SK-N-SH (cell line): ENCODE data around the gene SMYD3. TPM values are rescaled to one million over a fixed set of nuclear protein-coding genes. Genes with fewer than 3 reads are reported as not detected.

Experiments used
- CTCF ChIA-PET: fragments of 300-600, 350-600 bp; formaldehyde crosslinking; extraction: SDS; loops from one replicate; lab custom pipeline; 2021; lab: Yijun Ruan, JAX
- POLR2A ChIA-PET: fragments of 350-600 bp; sonication (Branson Sonifier 250); formaldehyde crosslinking; extraction: SDS; loops from one replicate; lab custom pipeline; 2020; ENCODE audit warnings: antibody characterized with exemption, inconsistent platforms; lab: Yijun Ruan, JAX
- DNase-seq: peaks from one replicate; pipeline ENCODE4 v3.0.0; 2012
- H2AFZ ChIP-seq: fragments of 200-600 bp; sonication (generic); 2 replicates; pipeline ENCODE4 v1.8.1; 2016; ENCODE audit warnings: antibody characterized with exemption, mild to moderate bottlenecking, low read depth
- H3F3A ChIP-seq: fragments of 200-600 bp; sonication (generic); replicated peaks from 2 replicates; pipeline ENCODE3; 2016; ENCODE audit warnings: antibody characterized with exemption, mild to moderate bottlenecking; ENCODE audit not compliant: insufficient read depth
- H3K27ac ChIP-seq, 2 experiments: fragments of 200-500 bp in 1 of 2; fragments of 200-600 bp in 1 of 2; sonication (Bioruptor generic) in 1 of 2; sonication (generic), shearing (Covaris generic) in 1 of 2; 2 replicates each; pipeline versions ENCODE4 v1.5.1 to v1.6.1; 2014 to 2016; ENCODE audit warnings: low read depth in 2 of 2, inconsistent platforms in 1 of 2, low read length in 1 of 2, mild to moderate bottlenecking in 1 of 2, mixed read lengths in 1 of 2
- H3K27me3 ChIP-seq: fragments of 200-600 bp; sonication (generic), shearing (Covaris generic); 2 replicates; pipeline ENCODE4 v1.6.1; 2016; ENCODE audit warnings: mixed run types; ENCODE audit not compliant: insufficient read depth
- H3K36me3 ChIP-seq, 2 experiments: fragments of 200-500 bp in 1 of 2; fragments of 200-600 bp in 1 of 2; sonication (Bioruptor generic) in 1 of 2; sonication (generic) in 1 of 2; replicated peaks in 1 of 2; 2 replicates each; pipeline versions ENCODE3 to v1.5.1; 2014 to 2016; ENCODE audit warnings: low read length in 1 of 2, mild to moderate bottlenecking in 1 of 2; ENCODE audit not compliant: insufficient read depth in 2 of 2, control insufficient read depth in 1 of 2
- H3K4me1 ChIP-seq, 2 experiments: fragments of 200-500 bp in 1 of 2; fragments of 200-600 bp in 1 of 2; sonication (Bioruptor generic) in 1 of 2; sonication (generic), shearing (Covaris generic) in 1 of 2; 2 replicates each; pipeline versions ENCODE4 v1.5.1 to v1.6.1; 2014 to 2016; ENCODE audit warnings: low read depth in 1 of 2, low read length in 1 of 2, mixed run types in 1 of 2; ENCODE audit not compliant: insufficient read depth in 2 of 2, control insufficient read depth in 1 of 2
- H3K4me2 ChIP-seq: fragments of 200-600 bp; sonication (generic), shearing (Covaris generic); 2 replicates; pipeline ENCODE4 v1.6.1; 2017; ENCODE audit warnings: mixed run types
- H3K4me3 ChIP-seq, 2 experiments: fragments of 200-500 bp in 1 of 2; fragments of 200-600 bp in 1 of 2; sonication (Bioruptor generic) in 1 of 2; sonication (generic), shearing (Covaris generic) in 1 of 2; 2 replicates each; pipeline versions ENCODE4 v1.5.1 to v1.8.1; 2014 to 2016; ENCODE audit warnings: low read depth in 2 of 2, inconsistent platforms in 1 of 2, low read length in 1 of 2, mild to moderate bottlenecking in 1 of 2, mixed read lengths in 1 of 2, moderate library complexity in 1 of 2
- H3K79me2 ChIP-seq: fragments of 200-600 bp; sonication (generic); 2 replicates; pipeline ENCODE4 v1.8.1; 2017; ENCODE audit warnings: mild to moderate bottlenecking; ENCODE audit not compliant: insufficient read depth
- H3K9ac ChIP-seq: fragments of 200-600 bp; sonication (generic); 2 replicates; pipeline ENCODE4 v1.6.1; 2017; ENCODE audit warnings: mixed run types
- H3K9me2 ChIP-seq: fragments of 200-600 bp; sonication (generic); 2 replicates; pipeline ENCODE4 v1.6.1; 2017; ENCODE audit warnings: mixed run types
- H3K9me3 ChIP-seq: fragments of 200-600 bp; sonication (generic); 2 replicates; pipeline ENCODE4 v1.6.1; 2017; ENCODE audit warnings: mixed run types, mild to moderate bottlenecking, moderate library complexity
- H4K20me1 ChIP-seq: fragments of 200-600 bp; sonication (generic); 2 replicates; pipeline ENCODE4 v1.6.1; 2017; ENCODE audit warnings: mild to moderate bottlenecking, mixed run types; ENCODE audit not compliant: insufficient read depth
- ELF1 ChIP-seq: IDR thresholded peaks from 2 replicates; pipeline ENCODE4 v1.4.0; 2012
- EP300 ChIP-seq, 2 experiments: IDR thresholded peaks; 2 replicates each; pipeline versions ENCODE4 v1.4.0 to v1.6.1; 2012; ENCODE audit warnings: borderline replicate concordance in 1 of 2, low read depth in 1 of 2, low read length in 1 of 2
- FOXJ3 ChIP-seq: sonication (generic); formaldehyde crosslinking; IDR thresholded peaks from 2 replicates; pipeline ENCODE4 v1.5.1; 2020; ENCODE audit warnings: mild to moderate bottlenecking, missing genetic modification reagents
- FOXM1 ChIP-seq: IDR thresholded peaks from 2 replicates; pipeline ENCODE4 v1.4.0; 2012; ENCODE audit warnings: low read depth, mild to moderate bottlenecking
- GATA2 ChIP-seq: sonication (generic); formaldehyde crosslinking; IDR thresholded peaks from 2 replicates; pipeline ENCODE4 v1.5.0; 2020; ENCODE audit warnings: mild to moderate bottlenecking, missing genetic modification reagents
- MEF2A ChIP-seq: IDR thresholded peaks from 2 replicates; pipeline ENCODE4 v1.4.0; 2012; ENCODE audit warnings: low read depth, borderline replicate concordance
- RAD21 ChIP-seq: IDR thresholded peaks from 2 replicates; pipeline ENCODE4 v1.6.1; 2012; ENCODE audit warnings: mild to moderate bottlenecking, low read length
- RCOR1 ChIP-seq: fragments of 150-350 bp; IDR thresholded peaks from 2 replicates; pipeline ENCODE4 v1.6.1; 2017; ENCODE audit warnings: antibody characterized with exemption, low read length
- SMC3 ChIP-seq: IDR thresholded peaks from 2 replicates; pipeline ENCODE4 v1.6.1; 2012; ENCODE audit warnings: low read depth, low read length, improper control_type of control experiment
- TCF12 ChIP-seq: IDR thresholded peaks from 2 replicates; pipeline ENCODE4 v1.4.0; 2012
- WGBS: methylation state at CpG from one replicate; pipeline ENCODE4 v1.1.6; 2017; ENCODE audit warnings: low lambda C conversion rate; 5-methylcytosine and 5-hydroxymethylcytosine counted together
- polyA plus RNA-seq, 3 experiments: library from polyadenylated mRNA; depleted of rRNA; stranded (reverse); fragments of >200 nt; gene quantifications; 2 replicates each; pipeline ENCODE4 v1.2.3, GENCODE V29; 2012
- TF ChIP-seq, protein P1 (sequence below): fragments of 150-350 bp; IDR thresholded peaks from 2 replicates; pipeline ENCODE4 v1.6.1; 2017; ENCODE audit warnings: antibody characterized with exemption, low read length, low read depth, borderline replicate concordance
- TF ChIP-seq, protein P2 (sequence below): fragments of 200-600 bp; sonication (generic); IDR thresholded peaks from 2 replicates; pipeline ENCODE4 v1.6.1; 2017; ENCODE audit warnings: antibody characterized with exemption, mild to moderate bottlenecking, moderate library complexity

The SMYD3 gene
- polyA plus RNA-seq, 1 of the 3 experiments (the other 2 are of a cell fraction) = 31.4 TPM

- Histone ChIP-seq H3K9me2 (no peaks in the 10 kb centered on the region), H3K4me3 (no peak overlapping the region), H3K36me3 (no peaks in the 10 kb centered on the region), H3K4me1 (peaks cover 0 to 4% of the 10 kb centered on the region in 2 experiments; a peak in 2 of 4 replicates), H3K27ac (no peak overlapping the region), H3K27me3 (no peaks in the 10 kb centered on the region), H3K9ac (no peak overlapping the region), H4K20me1 (no peaks in the 10 kb centered on the region), H3F3A (no peaks in the 10 kb centered on the region), H3K9me3 (no peaks in the 10 kb centered on the region), H3K4me2 (no peak overlapping the region), H2AFZ (no peak overlapping the region), H3K79me2 (no peaks in the 10 kb centered on the region)
- no peak for DNase-seq
- CTCF ChIA-PET = interaction anchor here (1.6 kb wide), 1 partner anchor 41 kb away, joined by 3 read pairs; no protein-coding TSS in a partner anchor
- POLR2A ChIA-PET = no interaction called here
- 100% methylated on average over 3 of the region's 3 CpGs for WGBS
- TF ChIP-seq FOXJ3 (CRISPR knock-in tag) = no peak
Measured at GRCh38 chr1:246122071-246122470, 385.0 kb downstream of the SMYD3 start.

GRCh38 chr1:246121533-246121932 lies 385.5 kb downstream of the SMYD3 start:
- H3F3A ChIP-seq = no peaks in the 10 kb centered on the region
- no peaks in the 10 kb centered on the region for H3K79me2 ChIP-seq
- ChIA-PET POLR2A (no interaction called here), CTCF (interaction anchor here (1.2 to 1.6 kb wide), 2 partner anchors 42 to 969 kb away, joined by 3 to 4 read pairs; no protein-coding TSS in a partner anchor)
- 52% methylated on average over 4 of the region's 4 CpGs for WGBS
- DNase-seq = peak; percentile 52
- H3K9me2 ChIP-seq = no peaks in the 10 kb centered on the region
- H3K27me3 ChIP-seq = no peaks in the 10 kb centered on the region
- no peaks in the 10 kb centered on the region for H3K9me3 ChIP-seq
- H3K27ac ChIP-seq = no peak overlapping the region
- H3K4me1 ChIP-seq = peaks cover 0 to 10% of the 10 kb centered on the region in 2 experiments; a peak in 2 of 4 replicates
- H3K4me2 ChIP-seq = no peak overlapping the region
- H3K4me3 ChIP-seq = no peak overlapping the region
- TF ChIP-seq GATA2 (CRISPR knock-in tag) (peak; percentile 45), EP300 (IDR thresholded peaks at IDR 0.05; ENCODE audit: borderline replicate concordance in 1 of 2, low read depth in 1 of 2, low read length in 1 of 2) (peak in 1 of 2 experiments; percentile 23; a peak in 1 of 4 replicates), RCOR1 (peak; percentile 71), ELF1 (no peak)
- no peaks in the 10 kb centered on the region for H4K20me1 ChIP-seq
- H3K36me3 ChIP-seq = no peaks in the 10 kb centered on the region
- H3K9ac ChIP-seq = no peak overlapping the region
- no peak overlapping the region for H2AFZ ChIP-seq

DNA sequence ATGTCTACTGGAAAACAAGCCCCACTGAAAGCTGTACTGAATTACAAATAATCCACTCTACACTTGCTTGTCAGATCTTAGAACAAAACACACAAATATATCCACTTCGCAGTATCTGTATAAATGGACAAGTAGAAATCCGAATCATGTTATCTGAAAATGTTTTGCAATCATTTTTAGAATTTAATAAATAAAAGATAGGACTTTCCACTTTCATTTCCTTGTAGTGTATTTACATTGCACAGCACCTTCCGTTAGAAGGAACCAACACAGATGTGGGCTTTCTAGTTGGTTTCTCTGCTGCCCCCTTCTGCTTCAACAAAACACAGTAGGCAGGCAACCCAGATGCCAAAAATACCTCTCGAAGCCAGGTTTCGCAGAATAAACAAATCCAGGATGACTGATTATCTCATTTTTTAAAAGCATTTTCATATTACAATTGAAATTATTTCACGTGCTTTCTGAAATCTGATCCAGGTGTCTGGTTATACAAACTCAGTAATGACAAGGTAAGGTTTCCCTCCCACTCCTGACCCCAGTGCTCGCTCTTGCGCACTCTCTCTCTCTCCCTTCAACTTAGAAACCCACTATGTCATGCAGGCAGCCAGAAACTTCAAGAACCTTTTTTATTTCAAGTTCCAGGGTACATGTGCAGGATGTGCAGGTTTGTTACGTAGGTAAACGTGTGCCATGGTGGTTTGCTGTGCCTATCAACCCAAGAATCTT lies 389.9 kb downstream of the SMYD3 start:
- Histone ChIP-seq H3K27me3 (no peaks in the 10 kb centered on the region), H3K4me1 (peaks cover 0 to 17% of the 10 kb centered on the region in 2 experiments; a peak in 2 of 4 replicates), H3K9me3 (no peaks in the 10 kb centered on the region), H3F3A (no peaks in the 10 kb centered on the region), H3K27ac (peak overlapping the region in 1 of 2 experiments; percentile 41; a peak in 2 of 4 replicates), H2AFZ (no peak overlapping the region), H3K4me3 (no peak overlapping the region), H3K9ac (no peak overlapping the region), H3K79me2 (no peaks in the 10 kb centered on the region), H3K9me2 (no peaks in the 10 kb centered on the region), H3K36me3 (no peaks in the 10 kb centered on the region), H4K20me1 (no peaks in the 10 kb centered on the region), H3K4me2 (no peak overlapping the region)
- peak; percentile 57 for DNase-seq
- 62% methylated on average over 10 of the region's 10 CpGs for WGBS
- TF ChIP-seq RAD21 (peak; percentile 77), TCF12 (peak; percentile 36; the same call in 1 of the 2 replicates), SMC3 (peak; percentile 75), RCOR1 (peak; percentile 9; the same call in 1 of the 2 replicates), GATA2 (CRISPR knock-in tag) (0 out of 2 replicates have a peak, but pooled peaks have one; percentile 4), MEF2A (no peak), FOXM1 (no peak)
- TF ChIP-seq, protein P1, sequence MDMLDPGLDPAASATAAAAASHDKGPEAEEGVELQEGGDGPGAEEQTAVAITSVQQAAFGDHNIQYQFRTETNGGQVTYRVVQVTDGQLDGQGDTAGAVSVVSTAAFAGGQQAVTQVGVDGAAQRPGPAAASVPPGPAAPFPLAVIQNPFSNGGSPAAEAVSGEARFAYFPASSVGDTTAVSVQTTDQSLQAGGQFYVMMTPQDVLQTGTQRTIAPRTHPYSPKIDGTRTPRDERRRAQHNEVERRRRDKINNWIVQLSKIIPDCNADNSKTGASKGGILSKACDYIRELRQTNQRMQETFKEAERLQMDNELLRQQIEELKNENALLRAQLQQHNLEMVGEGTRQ = no peak
- TF ChIP-seq, protein P2, sequence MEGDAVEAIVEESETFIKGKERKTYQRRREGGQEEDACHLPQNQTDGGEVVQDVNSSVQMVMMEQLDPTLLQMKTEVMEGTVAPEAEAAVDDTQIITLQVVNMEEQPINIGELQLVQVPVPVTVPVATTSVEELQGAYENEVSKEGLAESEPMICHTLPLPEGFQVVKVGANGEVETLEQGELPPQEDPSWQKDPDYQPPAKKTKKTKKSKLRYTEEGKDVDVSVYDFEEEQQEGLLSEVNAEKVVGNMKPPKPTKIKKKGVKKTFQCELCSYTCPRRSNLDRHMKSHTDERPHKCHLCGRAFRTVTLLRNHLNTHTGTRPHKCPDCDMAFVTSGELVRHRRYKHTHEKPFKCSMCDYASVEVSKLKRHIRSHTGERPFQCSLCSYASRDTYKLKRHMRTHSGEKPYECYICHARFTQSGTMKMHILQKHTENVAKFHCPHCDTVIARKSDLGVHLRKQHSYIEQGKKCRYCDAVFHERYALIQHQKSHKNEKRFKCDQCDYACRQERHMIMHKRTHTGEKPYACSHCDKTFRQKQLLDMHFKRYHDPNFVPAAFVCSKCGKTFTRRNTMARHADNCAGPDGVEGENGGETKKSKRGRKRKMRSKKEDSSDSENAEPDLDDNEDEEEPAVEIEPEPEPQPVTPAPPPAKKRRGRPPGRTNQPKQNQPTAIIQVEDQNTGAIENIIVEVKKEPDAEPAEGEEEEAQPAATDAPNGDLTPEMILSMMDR = peak; percentile 58
- POLR2A ChIA-PET = no interaction called here
- CTCF ChIA-PET = interaction anchor here (0.6 to 1.9 kb wide), 6 partner anchors 9 to 964 kb away, joined by 3 to 5 read pairs (median 4); no protein-coding TSS in a partner anchor
